ENCODE data around the gene ACSS1.

ACSS1 gene

DNA sequence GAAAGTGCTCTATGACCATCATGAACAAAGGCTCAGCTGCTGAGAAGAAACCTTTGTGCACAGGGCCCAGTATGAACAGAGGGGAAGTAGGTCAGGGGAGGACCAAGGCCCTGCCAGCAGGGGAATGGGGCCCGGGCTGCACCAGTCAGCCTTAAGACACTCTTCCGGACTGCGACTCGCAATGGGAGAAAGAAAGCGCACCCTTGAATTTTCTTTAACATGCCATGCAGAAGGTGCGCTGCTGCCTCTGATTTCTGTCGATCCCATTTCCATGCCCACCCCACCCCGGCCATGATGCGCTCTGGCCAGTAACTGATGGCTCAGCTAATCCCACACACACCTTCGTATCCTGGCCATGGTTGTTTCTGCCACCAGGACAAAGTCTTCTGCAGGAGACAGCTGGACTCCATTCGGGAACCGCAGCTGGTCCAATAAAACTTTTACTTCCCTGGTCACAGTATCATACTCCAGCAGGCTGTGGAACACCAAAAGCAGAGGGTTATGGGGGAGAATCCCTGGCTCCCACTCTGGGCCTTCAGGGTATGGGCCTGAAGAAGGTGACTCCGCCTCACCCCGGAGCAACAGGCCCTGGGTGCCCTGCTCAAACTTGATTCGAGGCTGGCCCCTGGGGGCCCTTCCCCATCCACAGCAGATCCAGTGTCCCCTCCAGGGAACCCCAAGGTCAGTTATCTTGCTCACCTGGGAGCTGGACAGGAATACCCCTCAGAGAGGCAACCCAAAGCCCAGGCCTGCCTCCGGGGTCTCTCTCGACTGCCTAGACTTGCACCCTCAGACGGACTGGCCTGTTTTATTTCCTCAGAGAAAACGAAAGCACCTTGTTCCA is 88.5 kb downstream of the ACSS1 start:
- no peak for DNase-seq

DNA sequence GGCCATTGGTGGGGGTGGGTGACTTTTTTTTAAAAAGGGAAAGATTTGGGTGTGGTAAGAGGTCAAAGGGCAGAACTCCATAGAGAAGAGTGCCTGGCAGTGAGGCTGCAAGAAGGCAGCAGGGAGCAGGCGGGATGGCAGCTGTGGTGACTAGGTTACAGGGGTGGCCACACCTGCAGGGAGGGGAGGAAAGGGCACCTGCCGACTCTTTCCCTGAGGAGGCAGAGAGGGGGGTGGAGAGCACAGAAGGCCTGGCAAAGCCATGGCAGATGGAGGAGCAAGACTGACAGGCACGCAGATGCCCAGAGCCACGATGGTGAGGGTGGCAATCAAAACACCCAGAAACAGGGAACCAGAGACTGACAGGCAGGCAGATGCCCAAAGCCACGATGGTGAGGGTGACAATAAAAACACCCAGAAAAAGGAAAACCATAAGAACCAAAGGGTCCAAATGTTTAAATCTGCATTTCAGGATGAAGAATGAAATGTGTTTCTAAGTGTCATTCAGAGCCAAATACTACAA is 89.6 kb downstream of the ACSS1 start:
- no peak for DNase-seq

DNA sequence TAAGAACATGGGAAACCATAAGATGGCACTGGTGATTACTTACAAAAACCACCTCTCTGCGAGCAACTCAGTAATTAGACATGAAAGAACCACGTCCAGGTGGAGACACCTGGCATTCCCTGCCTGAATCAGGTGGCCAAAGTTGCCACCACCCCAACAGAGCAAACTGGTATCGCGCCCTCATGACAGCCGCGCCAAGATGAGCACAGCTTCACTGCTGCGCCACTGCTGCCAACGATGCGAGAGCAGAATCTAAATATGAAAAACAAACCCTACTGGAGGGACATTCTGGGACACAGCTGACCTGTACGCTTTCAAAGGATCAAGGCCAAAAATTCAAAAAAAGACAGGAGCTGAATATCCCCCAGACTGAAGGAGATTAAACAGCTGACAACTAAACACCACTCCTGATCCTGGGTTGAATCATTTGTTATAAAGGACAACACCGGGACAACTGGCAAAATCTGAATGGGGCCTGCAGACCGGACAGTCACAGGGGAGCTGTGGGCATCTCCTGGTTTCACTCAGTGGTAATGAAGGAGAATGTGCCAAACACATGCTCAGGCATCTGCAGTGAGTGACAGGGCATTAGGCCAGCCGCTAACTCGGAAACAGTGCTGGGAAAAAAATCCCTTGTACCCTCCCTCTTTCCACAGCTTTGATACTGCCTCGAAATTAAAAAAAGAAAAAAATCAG is 91.5 kb downstream of the ACSS1 start:
- no peak for DNase-seq

DNA sequence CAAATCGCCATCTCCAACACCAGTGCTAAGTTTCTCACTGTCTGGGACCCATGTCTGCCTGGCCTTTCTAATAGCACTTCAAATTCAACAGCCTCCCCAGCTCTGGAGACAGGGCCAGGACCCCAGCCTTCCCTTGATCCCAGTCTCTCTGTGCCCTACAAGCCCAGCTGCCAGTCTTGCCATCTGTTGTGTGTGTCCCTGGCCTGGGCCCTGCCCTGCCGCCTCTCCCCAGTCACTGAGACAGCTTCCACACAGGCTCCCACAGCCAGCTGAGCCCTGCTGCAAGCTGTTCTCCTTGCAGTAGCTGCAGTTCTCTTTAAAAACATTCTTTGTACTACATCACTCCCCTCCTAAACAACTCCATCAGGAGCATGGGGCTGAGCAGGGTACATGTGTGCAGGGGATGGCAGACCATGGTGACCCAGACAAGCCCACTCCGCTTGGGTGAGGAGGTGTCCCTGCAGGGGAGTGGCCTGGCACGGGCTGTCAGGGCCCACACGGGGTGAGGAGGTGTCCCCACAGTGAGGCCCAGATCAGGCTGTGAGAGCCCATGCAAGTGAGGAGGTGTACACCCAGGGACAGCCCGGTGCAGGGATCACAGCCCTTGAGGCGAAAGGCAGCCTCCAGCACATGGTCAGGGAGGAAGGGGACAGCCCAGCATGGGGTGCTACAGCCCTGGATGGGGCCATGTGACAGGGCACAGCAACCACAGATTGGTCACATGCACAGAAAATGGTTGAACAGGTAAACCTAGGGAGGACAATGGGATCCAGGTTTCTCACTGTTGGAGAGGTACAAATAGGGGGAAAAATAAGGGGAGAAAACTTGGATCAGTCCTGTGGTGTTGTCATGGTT is 92.6 kb downstream of the ACSS1 start:
- no peak for DNase-seq

DNA sequence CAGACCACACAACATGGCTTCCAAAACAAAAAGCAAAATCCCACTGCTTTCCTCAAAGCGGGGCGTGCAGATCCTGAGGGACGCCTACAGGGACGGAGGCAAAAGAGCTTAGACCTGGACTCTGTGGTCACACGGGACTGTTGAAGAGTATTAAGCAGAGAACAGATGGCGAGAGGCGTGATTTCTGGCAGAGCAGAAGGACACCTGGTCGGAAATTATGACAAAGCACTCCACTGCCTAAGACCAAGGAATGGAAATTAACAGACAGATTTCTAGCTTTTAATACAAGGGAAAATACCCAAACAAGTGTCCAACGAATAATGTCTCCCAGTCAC is 93.5 kb downstream of the ACSS1 start:
- no peak for DNase-seq

DNA sequence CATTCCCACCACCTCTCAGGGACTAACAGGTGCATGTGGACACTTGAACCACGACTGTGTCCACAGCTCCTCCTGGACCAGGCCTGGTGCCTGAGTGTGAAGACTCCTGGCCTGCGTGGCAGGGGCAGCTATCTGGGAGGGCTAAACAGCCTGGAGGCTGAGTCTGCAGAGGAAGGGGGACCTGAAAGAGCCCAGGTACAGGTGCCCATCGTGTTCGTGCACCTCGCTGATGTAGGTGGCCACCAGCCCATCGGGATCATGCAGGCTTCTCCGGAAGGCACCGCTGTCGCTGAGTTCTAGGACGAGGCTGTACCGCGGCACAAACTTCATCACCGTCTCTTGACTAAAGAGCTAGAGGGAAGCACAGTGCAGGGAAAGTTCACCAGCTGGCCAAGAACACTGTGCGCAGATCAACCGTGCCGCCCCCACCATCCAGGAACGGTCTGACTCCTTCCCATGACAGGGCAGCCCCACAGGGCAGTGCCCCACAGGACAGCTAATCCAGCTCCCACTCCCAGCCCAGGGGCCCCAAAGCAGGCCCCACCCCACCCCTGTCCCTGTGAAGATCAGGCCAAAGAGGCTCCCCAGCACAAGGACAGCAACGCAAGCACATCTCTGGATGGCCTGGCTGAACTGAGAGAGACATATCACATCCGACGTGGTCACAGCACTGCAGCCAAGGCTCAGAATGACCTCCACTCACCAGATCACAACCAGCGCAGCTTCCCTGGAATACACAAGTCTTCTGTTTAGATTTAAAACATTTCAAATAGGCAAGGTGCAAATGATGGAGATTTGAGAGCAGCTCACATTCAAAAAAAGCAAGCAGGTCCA is 94.0 kb downstream of the ACSS1 start:
- DNase-seq, result no peak

DNA sequence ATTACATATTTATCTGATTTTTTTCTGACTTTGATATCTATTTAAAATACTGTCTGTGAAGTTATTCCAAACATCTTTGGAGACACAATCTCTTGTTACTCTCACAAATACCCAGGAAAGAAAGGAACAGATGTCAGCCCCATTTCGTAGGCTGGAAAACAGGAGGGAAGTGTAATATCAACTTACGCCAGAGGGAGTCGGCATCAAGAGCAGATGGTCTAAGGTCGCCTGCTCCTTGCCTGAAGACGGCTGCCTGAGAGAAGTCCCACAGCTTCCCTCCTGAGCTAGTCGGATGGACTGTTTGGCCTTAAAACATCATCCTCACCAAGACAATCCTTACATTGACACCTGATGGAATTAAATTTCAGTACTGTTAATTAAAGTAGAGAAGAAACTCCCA is 95.4 kb downstream of the ACSS1 start:
- no peak for DNase-seq

DNA sequence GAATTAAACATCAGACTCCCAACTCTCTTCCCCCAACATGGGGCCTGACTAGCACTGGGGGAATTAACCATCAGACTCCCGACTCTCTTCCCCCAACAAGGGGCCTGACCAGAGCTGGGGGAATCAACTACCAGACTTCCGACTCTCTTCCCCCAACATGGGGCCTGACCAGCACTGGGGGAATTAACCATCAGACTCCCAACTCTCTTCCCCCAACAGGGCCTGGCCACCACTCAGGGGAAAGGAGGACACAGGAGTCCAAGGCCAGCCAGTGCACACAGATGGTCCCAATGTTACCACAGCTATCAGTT is 95.8 kb downstream of the ACSS1 start:
- no peak for DNase-seq

DNA sequence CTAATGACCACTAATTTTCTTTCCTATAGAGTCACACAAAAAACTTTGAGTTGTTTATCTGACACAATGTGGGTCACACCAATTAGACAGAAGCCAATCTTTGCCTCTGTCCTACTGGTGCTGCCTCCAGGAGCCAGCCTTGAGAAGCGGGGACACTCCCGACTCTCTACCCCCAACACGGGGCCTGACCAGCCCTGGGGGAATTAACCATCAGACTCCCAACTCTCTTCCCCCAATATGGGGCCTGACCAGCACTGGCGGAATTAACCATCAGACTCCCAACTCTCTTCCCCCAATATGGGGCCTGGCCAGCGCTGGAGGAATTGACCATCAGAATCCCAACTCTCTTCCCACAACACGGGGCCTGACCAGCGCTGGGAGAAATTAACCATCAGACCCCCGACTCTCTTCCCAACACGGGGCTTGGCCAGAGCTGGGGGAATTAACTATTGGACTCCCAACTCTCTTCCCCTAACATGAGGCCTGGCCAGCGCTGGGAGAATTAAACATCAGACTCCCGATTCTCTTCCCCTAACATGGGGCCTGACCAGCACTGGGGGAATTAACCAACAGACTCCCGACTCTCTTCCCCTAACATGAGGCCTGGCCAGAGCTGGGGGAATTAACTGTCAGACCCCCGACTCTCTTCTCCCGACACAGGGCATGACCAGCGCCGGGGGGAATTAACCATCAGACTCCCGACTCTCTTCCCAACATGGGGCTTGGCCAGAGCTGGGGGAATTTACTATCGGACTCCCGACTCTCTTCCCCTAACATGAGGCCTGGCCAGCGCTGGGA is 96.4 kb downstream of the ACSS1 start:
- DNase-seq, result no peak

DNA sequence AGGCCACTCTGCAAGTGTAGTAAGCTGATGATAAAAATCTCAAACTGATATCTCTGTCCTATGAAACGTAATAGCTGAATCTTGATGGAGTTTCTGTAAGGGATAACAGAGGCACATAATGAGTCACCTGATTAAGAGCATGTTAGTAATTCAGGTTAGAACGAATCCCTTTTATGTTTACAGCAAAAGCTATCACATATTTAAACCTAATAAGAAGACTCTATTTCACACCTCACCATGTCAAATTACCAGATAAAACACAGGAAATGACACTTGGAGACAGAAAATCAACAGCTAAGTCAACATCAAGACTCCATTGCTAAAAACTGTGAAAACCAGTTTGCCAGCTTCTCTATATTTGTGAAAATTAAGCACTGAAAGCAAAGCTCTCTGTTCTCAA is 97.1 kb downstream of the ACSS1 start:
- DNase-seq, result no peak

DNA sequence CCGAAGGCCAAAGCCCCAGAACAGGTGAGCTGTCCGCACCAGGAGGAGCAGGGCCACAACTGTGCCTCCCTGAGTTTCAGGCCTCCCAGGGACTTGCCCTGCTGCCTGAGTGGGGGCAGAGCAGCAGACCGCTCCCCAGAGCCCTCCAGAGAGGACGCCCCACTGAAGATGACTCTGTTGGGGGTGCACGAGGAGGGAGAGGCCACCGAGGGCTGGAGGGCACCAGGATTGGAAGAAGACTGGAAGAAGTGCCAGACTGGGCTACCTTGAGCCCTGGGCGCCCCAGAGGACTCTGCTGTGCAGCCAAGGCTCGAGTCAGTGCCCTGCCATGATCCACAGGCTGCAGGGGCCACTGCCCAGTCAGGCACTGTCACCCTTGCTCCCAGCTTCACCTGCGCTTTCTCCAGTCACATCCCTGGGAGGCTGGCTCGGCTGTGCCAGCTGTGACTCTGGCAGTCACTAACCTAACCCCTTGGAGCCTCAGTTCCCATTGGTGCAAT is 97.6 kb downstream of the ACSS1 start:
- no peak for DNase-seq

DNA sequence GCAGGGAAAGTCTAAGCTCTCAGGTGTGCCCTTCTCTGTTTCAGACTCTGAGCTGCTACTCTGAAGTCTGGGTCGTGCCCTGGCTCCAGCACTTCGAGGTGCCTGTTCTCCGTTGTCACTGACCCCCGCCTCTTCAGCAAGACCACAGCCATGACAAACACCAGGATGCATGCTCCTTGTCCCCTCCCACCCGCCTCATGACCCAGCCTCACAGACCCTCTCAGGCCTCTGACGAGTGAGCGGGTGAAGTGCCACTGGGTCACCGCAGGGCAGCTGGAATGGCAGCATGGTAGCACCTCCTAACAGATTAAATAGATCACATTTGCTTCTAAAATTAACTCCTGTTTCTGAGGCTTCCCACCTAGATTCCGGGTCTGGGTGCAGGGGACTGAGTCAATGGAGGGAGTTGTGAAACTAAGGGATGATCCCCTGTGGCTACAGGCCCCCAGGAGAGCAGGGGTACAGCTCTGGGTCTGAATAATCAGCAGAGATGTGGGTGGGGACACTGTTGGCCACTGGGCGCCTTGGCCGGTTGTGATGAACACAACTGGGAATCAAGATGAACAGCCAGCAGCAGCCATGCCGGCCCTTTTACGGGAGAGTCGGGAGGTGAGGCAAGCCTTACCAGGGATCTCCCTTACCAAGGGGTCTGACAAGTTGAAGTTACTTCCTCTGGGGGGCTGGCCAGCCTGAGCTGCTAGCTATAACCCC is 98.2 kb downstream of the ACSS1 start:
- no peak for DNase-seq

DNA sequence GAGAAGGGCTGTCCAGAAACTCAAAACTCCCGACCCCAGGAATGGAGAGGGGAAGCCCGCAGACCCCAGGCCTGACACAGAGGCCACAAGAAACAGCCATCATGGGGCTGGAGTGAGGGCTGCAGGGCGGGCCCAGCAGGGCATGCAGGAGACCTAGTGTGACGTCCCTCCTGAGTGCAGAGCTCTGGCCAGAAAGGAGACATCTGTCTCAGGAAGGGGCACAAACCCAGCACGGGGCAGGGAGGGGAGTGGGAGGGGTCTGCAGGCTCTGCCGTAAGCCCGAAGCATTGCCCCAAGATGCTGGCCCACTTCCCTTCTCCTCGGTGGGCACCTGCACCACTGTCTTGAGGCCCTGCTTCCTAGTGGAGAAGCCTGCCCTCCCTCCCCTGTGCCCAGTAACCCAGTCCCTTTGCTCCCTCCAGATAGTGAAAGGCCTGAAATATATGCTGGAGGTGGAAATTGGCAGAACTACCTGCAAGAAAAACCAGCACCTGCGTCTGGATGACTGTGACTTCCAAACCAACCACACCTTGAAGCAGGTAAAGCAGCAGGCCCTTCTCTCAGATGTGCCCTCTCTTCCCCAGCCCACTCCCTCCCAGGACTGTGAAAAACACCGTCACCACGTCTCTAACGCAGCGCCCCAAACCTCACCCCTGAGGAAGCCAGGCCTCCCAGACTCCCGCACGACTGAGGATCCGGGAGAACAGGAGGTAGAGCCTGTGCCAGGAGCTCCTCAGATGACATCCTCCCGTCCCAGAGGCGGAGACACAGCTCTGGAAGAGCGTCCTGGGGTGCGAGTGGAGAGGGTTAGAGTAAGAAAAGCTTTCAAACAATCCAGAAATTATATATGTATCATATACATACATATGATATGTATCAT is 99.2 kb downstream of the ACSS1 start:
- DNase-seq, result no peak

DNA sequence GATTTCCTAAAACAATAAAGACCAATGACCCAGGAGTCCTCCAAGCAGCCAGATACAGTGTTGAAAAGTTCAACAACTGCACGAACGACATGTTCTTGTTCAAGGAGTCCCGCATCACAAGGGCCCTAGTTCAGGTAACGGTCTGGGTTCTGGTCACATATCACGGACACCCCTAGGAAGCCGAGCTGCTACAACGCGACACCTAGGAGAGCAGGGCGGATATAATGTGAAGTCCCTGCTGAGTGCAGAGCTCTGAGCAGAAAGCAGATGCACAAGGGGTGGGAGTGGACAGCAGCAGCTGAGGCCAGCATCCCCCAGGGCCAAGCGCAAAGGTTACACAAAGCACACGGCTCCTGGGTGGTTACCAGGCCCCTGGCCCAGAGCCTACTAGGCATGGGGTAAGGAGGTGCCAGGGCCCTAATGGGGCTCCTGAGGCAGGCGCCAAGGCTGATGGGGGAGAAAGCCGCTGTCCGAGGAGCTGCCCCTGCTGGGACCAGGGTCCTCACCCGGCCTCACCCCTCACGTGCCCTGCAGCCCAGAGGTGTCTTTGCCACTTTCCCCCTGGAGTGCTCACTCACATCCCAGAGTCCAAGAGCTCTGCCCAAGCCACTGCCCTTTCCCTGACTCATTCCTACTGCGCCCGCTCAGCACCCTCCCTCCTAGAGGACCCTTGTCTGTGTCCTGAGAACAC is 100.5 kb downstream of the ACSS1 start:
- DNase-seq, result no peak
